Lung (tissue), 12 donors: Measurements from ENCODE around the gene AFAP1L1. TPM values are rescaled to one million over a fixed set of nuclear protein-coding genes. Genes with fewer than 3 reads are reported as not detected.

Source experiments
- ATAC-seq: fragments of 200-7000 bp; cut with Tn5 transposase; one replicate; pipeline ENCODE4 v1.9.1; 2020; ENCODE audit warnings: moderate number of reproducible peaks; ENCODE audit not compliant: insufficient read depth, low FRiP score
- DNase-seq, 3 donors: peaks; one replicate each; pipeline ENCODE4 v3.0.0-alpha.2; 2013 to 2017
- H3K27ac ChIP-seq, 2 donors: one replicate each; pipeline ENCODE4 v1.5.1; 2013; ENCODE audit warnings: mild to moderate bottlenecking in 2 of 2, moderate library complexity in 2 of 2, control low read depth in 1 of 2, inconsistent platforms in 1 of 2, low read depth in 1 of 2, low read length in 1 of 2
- H3K27me3 ChIP-seq, 3 donors: one replicate each; pipeline ENCODE4 v1.5.1; 2013; ENCODE audit warnings: low read length in 2 of 3; ENCODE audit not compliant: control insufficient read depth in 3 of 3, insufficient read depth in 3 of 3
- H3K36me3 ChIP-seq, 4 donors: one replicate each; pipeline ENCODE4 v1.5.1; 2013; ENCODE audit warnings: low read length in 4 of 4, mild to moderate bottlenecking in 1 of 4, moderate library complexity in 1 of 4; ENCODE audit not compliant: control insufficient read depth in 4 of 4, insufficient read depth in 4 of 4
- H3K4me1 ChIP-seq, 5 donors: one replicate each; pipeline ENCODE4 v1.5.1; 2013; ENCODE audit warnings: low read length in 5 of 5, mild to moderate bottlenecking in 2 of 5, moderate library complexity in 1 of 5; ENCODE audit not compliant: control insufficient read depth in 5 of 5, insufficient read depth in 5 of 5
- H3K4me3 ChIP-seq: one replicate; pipeline ENCODE4 v1.5.1; 2013; ENCODE audit warnings: mild to moderate bottlenecking, control low read depth, moderate library complexity
- H3K9ac ChIP-seq, 2 donors: one replicate each; pipeline ENCODE4 v1.5.1; 2013; ENCODE audit warnings: low read length in 2 of 2, control low read depth in 1 of 2; ENCODE audit not compliant: insufficient read depth in 1 of 2
- H3K9me3 ChIP-seq, 4 donors: one replicate each; pipeline ENCODE4 v1.5.1; 2013; ENCODE audit warnings: low read length in 3 of 4, mild to moderate bottlenecking in 1 of 4, moderate library complexity in 1 of 4; ENCODE audit not compliant: control insufficient read depth in 4 of 4, insufficient read depth in 3 of 4
- WGBS, 2 donors: extraction: QIAGEN DNeasy Blood & Tissue Kit; methylation state at CpG; one replicate each; pipeline ENCODE4 v1.1.7; 2013; 5-methylcytosine and 5-hydroxymethylcytosine counted together
- polyA plus RNA-seq, 2 donors: library from polyadenylated mRNA; stranded (reverse); fragments of 200-250 nt; gene quantifications; one replicate each; pipeline ENCODE4 v1.2.1, GENCODE V29; 2013
- total RNA-seq, 2 donors: library from RNA; depleted of rRNA in 1 of 2; stranded (reverse); fragments of >200 nt in 1 of 2; gene quantifications; one replicate each; pipeline ENCODE4 v1.2.1, GENCODE V29; 2014 to 2021
- TF ChIP-seq, protein P1 (sequence below): IDR thresholded peaks from 2 replicates; pipeline ENCODE4 v1.5.1; 2012; ENCODE audit warnings: mild to moderate bottlenecking; ENCODE audit errors: control extremely low read depth, extremely low read depth
- donor health status: control.
- donor health status: control.
- donor health status: Bipolar disorder and iron deficiency.
- donor health status: healthy.
- donor health status: DM: yes; HTN: yes; CAD: no.

The AFAP1L1 gene
- total and polyA plus RNA-seq, 4 donors: 9.8 to 40.6 (median 18.1) TPM

DNA sequence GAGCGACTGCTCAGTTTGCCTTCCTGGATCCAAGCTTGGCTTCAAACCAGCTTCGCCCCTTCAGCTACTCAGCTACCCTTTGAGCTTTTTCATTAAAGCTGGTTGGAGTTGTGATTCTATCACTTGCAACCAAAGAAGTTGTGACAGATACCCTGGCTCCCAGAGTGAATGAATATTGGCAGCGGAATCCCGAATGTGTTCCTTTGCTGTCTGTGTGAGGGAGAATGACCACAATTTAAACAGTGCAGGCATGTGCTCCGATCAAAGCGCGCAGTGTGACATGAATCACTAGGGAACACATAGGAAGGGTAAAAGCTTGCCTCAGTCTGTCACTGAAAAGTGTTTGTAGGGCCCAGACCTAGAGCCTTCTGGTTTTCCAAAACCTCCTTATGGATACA, 6.6 kb upstream of the AFAP1L1 start:
- WGBS, 2 donors: 88 to 91% methylated on average over 7 of the region's 7 CpGs

DNA sequence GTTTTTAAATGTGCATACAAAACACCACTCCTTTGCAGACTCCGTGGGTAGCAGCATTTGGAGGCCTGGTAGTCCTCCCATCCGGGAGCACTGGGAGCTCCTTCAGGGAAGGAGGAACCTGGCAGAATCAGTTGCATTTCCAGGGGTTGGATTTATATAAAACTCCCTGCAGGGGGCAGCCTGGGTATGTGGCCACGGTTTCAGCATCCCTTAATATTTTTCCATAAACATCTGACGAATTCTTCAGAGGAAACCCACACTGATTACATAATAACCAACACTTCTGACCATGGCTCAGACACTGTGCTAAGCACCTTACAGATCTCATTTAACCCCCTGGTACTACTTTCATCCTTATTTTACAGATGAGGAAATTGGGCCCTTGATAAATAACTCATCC, 6.1 kb upstream of the AFAP1L1 start:
- TF ChIP-seq, protein P1, sequence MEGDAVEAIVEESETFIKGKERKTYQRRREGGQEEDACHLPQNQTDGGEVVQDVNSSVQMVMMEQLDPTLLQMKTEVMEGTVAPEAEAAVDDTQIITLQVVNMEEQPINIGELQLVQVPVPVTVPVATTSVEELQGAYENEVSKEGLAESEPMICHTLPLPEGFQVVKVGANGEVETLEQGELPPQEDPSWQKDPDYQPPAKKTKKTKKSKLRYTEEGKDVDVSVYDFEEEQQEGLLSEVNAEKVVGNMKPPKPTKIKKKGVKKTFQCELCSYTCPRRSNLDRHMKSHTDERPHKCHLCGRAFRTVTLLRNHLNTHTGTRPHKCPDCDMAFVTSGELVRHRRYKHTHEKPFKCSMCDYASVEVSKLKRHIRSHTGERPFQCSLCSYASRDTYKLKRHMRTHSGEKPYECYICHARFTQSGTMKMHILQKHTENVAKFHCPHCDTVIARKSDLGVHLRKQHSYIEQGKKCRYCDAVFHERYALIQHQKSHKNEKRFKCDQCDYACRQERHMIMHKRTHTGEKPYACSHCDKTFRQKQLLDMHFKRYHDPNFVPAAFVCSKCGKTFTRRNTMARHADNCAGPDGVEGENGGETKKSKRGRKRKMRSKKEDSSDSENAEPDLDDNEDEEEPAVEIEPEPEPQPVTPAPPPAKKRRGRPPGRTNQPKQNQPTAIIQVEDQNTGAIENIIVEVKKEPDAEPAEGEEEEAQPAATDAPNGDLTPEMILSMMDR: peak; percentile 16
- Histone ChIP-seq H3K36me3 (no peaks in the 10 kb centered on the region), H3K9ac (no peak overlapping the region), H3K4me1 (no peaks in the 10 kb centered on the region), H3K4me3 (no peak overlapping the region), H3K9me3 (peaks cover 0 to 6% (median under 1%) of the 10 kb centered on the region in 4 donors), H3K27ac (no peak overlapping the region), H3K27me3 (peaks cover 0 to 9% (median under 1%) of the 10 kb centered on the region in 3 donors)
- 16 to 18% methylated on average over 4 of the region's 4 CpGs for WGBS, 2 donors
- ATAC-seq: peak; percentile 19
- DNase-seq: peak in 2 of 3 donors; percentile 51 to 61

More for the DNA sequence above, 6.6 kb upstream of the AFAP1L1 start:
- H3K9ac ChIP-seq: no peak overlapping the region
- no peaks in the 10 kb centered on the region for H3K4me1 ChIP-seq
- peaks cover 0 to 6% (median under 1%) of the 10 kb centered on the region in 4 donors for H3K9me3 ChIP-seq
- peaks cover 0 to 8% (median 0%) of the 10 kb centered on the region in 3 donors for H3K27me3 ChIP-seq
- no peak overlapping the region for H3K4me3 ChIP-seq
- no peak overlapping the region for H3K27ac ChIP-seq
- DNase-seq: no peak
- no peak for ATAC-seq
- no peaks in the 10 kb centered on the region for H3K36me3 ChIP-seq
- TF ChIP-seq, protein P1: no peak

DNA sequence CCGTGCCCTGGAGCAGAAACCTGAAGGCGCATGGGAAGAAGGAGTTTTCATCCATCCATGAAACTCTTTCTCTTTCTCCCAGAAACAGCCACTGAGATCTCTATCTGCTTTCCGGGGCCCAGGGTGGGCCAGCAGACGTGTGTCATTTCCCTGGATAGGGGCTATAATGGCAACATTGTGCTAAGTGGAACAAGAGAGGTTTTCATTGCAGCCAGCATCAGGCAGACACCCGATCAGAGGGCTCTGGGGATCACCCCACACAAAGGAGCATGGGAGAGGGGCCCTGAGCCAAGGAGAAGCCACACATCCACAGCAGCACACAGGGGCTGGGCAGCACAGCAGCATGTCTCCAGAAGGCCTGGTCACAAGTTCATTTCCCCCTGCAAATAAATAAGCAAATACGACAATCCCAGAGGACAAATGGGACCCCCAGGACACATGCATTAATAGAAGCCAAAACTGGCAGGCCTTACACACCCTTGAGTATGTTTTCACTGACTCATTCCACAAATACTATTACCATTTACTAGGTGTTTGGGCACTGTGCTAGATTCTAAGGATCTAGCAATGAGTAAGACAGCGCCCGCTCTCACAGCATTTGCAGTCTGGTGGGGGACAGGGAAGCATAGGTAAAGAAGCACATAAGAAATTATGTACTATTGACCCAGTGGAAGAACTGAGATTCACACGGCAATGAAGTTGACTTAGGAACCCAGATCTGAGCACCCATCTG, 4.3 kb upstream of the AFAP1L1 start:
- H3K36me3 ChIP-seq: no peaks in the 10 kb centered on the region
- H3K27me3 ChIP-seq: peaks cover 0 to 10% (median 8%) of the 10 kb centered on the region in 3 donors
- no peak overlapping the region for H3K9ac ChIP-seq
- no peak overlapping the region for H3K27ac ChIP-seq
- TF ChIP-seq, protein P1: no peak
- H3K9me3 ChIP-seq: peaks cover 0 to 6% (median under 1%) of the 10 kb centered on the region in 4 donors
- H3K4me3 ChIP-seq: no peak overlapping the region
- ATAC-seq (no peak), DNase-seq (no peak)
- peaks cover 0 to 7% (median 0%) of the 10 kb centered on the region in 5 donors for H3K4me1 ChIP-seq
- 92 to 95% methylated on average over 9 of the region's 9 CpGs for WGBS, 2 donors
